Measurements from ENCODE around the gene B3GAT2.

GRCh38 chr6:70996106-70996505, 39.2 kb upstream of the B3GAT2 start:
- TF ChIP-seq POLR2A (IDR thresholded peaks at IDR 0.05) (no peak), POLR2AphosphoS5 (IDR thresholded peaks at IDR 0.05) (no peak)

Measured in spleen (tissue), 3 donors.